OCI-LY3 (cell line): ENCODE data around the gene HHAT.

Experiments used
- H2AFZ ChIP-seq: fragments of 200-600, 300-600 bp; shearing (Covaris generic); 2 replicates; pipeline ENCODE4 v1.6.0; 2014; ENCODE audit warnings: antibody characterized with exemption, low read depth, low read length
- H3K27ac ChIP-seq: fragments of 200-600, 300-600 bp; sonication (generic); 2 replicates; pipeline ENCODE4 v1.5.1; 2014; ENCODE audit warnings: mild to moderate bottlenecking, low read length, moderate library complexity, mixed read lengths
- H3K27me3 ChIP-seq: fragments of 200-600, 300-600 bp; sonication (generic); 2 replicates; pipeline ENCODE4 v1.6.1; 2014; ENCODE audit warnings: low read depth, low read length, mixed read lengths
- H3K36me3 ChIP-seq: fragments of 200-600, 300-600 bp; sonication (generic); replicated peaks from 2 replicates; pipeline ENCODE3; 2014; ENCODE audit warnings: low read depth, low read length, mixed read lengths
- H3K4me1 ChIP-seq: fragments of 300-600, 200-600 bp; sonication (generic); 2 replicates; pipeline ENCODE4 v1.6.1; 2014; ENCODE audit warnings: low read length, mixed read lengths
- H3K4me2 ChIP-seq: fragments of 200-600, 300-600 bp; sonication (generic); 2 replicates; pipeline ENCODE4 v1.6.1; 2014; ENCODE audit warnings: low read length, mixed read lengths
- H3K4me3 ChIP-seq: fragments of 300-600, 200-600 bp; sonication (generic); 2 replicates; pipeline ENCODE4 v1.5.1; 2014; ENCODE audit warnings: antibody characterized with exemption, mild to moderate bottlenecking, low read length, moderate library complexity
- H3K79me2 ChIP-seq: fragments of 300-600, 200-600 bp; shearing (Covaris generic); 2 replicates; pipeline ENCODE4 v1.6.1; 2014; ENCODE audit warnings: mild to moderate bottlenecking, low read length, mixed read lengths
- H3K9ac ChIP-seq: fragments of 300-600, 200-600 bp; shearing (Covaris generic); 2 replicates; pipeline ENCODE4 v1.6.0; 2014; ENCODE audit warnings: mild to moderate bottlenecking, low read length, moderate library complexity
- H3K9me3 ChIP-seq: fragments of 200-600, 300-600 bp; shearing (Covaris generic); 2 replicates; pipeline ENCODE4 v1.6.1; 2014; ENCODE audit warnings: low read length, mixed read lengths; ENCODE audit not compliant: insufficient read depth
- H4K20me1 ChIP-seq: fragments of 200-600, 300-600 bp; sonication (generic); 2 replicates; pipeline ENCODE4 v1.6.1; 2016; ENCODE audit warnings: low read length, mixed read lengths; ENCODE audit not compliant: insufficient read depth
- CTCF ChIP-seq: fragments of 200-600, 300-600 bp; sonication (generic); IDR thresholded peaks from 2 replicates; pipeline ENCODE4 v1.5.1; 2014; ENCODE audit warnings: antibody characterized with exemption, low read length, low read depth
- EZH2phosphoT487 ChIP-seq: fragments of 200-600 bp; shearing (Covaris generic); IDR thresholded peaks from 2 replicates; pipeline ENCODE4 v1.6.1; 2018; ENCODE audit warnings: antibody characterized with exemption, mixed run types, low read depth

HHAT gene

GRCh38 chr1:210303391-210303790 lies 25.3 kb upstream of the HHAT start:
- Histone ChIP-seq H3K4me1 (no peaks in the 10 kb centered on the region), H3K36me3 (no peaks in the 10 kb centered on the region), H3K79me2 (no peaks in the 10 kb centered on the region), H3K27me3 (peaks cover 27% of the 10 kb centered on the region), H3K4me3 (no peak overlapping the region), H4K20me1 (no peaks in the 10 kb centered on the region), H3K9me3 (no peaks in the 10 kb centered on the region), H3K9ac (no peak overlapping the region), H2AFZ (no peak overlapping the region), H3K27ac (no peak overlapping the region), H3K4me2 (no peak overlapping the region)
- TF ChIP-seq CTCF (no peak), EZH2phosphoT487 (no peak)

GRCh38 chr1:210310562-210311153 lies 18.0 kb upstream of the HHAT start:
- Histone ChIP-seq H3K27ac (no peak overlapping the region), H3K27me3 (peaks cover 16% of the 10 kb centered on the region), H3K9me3 (no peaks in the 10 kb centered on the region), H3K36me3 (no peaks in the 10 kb centered on the region), H3K4me3 (peak overlapping the region; percentile 80), H3K4me1 (peaks cover 4% of the 10 kb centered on the region; the same call in 1 of the 2 replicates), H2AFZ (0 out of 2 replicates have a peak overlapping the region, but pooled peaks have one; percentile 97), H3K79me2 (no peaks in the 10 kb centered on the region), H3K9ac (peak overlapping the region; percentile 58), H4K20me1 (no peaks in the 10 kb centered on the region), H3K4me2 (peak overlapping the region; percentile 85)
- TF ChIP-seq CTCF (no peak), EZH2phosphoT487 (no peak)

- peak overlapping the region; percentile 85 for H3K4me2 ChIP-seq
Measured at GRCh38 chr1:210311726-210312493, 16.8 kb upstream of the HHAT start.

More at GRCh38 chr1:210311726-210312493, 16.8 kb upstream of the HHAT start:
- Histone ChIP-seq H3K9me3 (no peaks in the 10 kb centered on the region), H3K27me3 (peaks cover 16% of the 10 kb centered on the region), H3K27ac (no peak overlapping the region), H3K4me1 (peaks cover 4% of the 10 kb centered on the region; the same call in 1 of the 2 replicates), H4K20me1 (no peaks in the 10 kb centered on the region), H3K36me3 (no peaks in the 10 kb centered on the region), H3K4me3 (peak overlapping the region; percentile 80), H3K79me2 (no peaks in the 10 kb centered on the region), H2AFZ (peak overlapping the region; percentile 97), H3K9ac (peak overlapping the region; percentile 58)
- TF ChIP-seq EZH2phosphoT487 = no peak
- no peak for TF ChIP-seq CTCF
